Nephron progenitor cell (in vitro differentiated cells): Measurements from ENCODE around the gene ATP1A2.

Experiments used
- DNase-seq: peaks from one replicate; pipeline ENCODE4 v3.0.0; 2021
- H3K27ac Mint-ChIP-seq: 2 replicates; pipeline ENCODE4 v1.8.0; 2021; ENCODE audit warnings: mild to moderate bottlenecking, moderate library complexity, mixed read lengths
- H3K27me3 Mint-ChIP-seq: 2 replicates; pipeline ENCODE4 v1.8.0; 2021; ENCODE audit warnings: mild to moderate bottlenecking, low read depth, mixed read lengths; ENCODE audit not compliant: poor library complexity
- H3K36me3 Mint-ChIP-seq: 2 replicates; pipeline ENCODE4 v1.8.0; 2021; ENCODE audit warnings: low read depth, mixed read lengths
- H3K4me1 Mint-ChIP-seq: 2 replicates; pipeline ENCODE4 v1.8.0; 2021; ENCODE audit warnings: mixed read lengths
- H3K4me3 Mint-ChIP-seq: 2 replicates; pipeline ENCODE4 v1.8.0; 2021; ENCODE audit warnings: mild to moderate bottlenecking, moderate library complexity, mixed read lengths
- H3K9me3 Mint-ChIP-seq: 2 replicates; pipeline ENCODE4 v1.8.0; 2021; ENCODE audit warnings: mild to moderate bottlenecking, moderate library complexity, mixed read lengths
- TF ChIP-seq, protein P1 (sequence below): fragments of 200-600 bp; sonication (generic); IDR thresholded peaks from 2 replicates; pipeline ENCODE4 v1.5.0; 2021; ENCODE audit warnings: antibody characterized with exemption

Gene ATP1A2

DNA sequence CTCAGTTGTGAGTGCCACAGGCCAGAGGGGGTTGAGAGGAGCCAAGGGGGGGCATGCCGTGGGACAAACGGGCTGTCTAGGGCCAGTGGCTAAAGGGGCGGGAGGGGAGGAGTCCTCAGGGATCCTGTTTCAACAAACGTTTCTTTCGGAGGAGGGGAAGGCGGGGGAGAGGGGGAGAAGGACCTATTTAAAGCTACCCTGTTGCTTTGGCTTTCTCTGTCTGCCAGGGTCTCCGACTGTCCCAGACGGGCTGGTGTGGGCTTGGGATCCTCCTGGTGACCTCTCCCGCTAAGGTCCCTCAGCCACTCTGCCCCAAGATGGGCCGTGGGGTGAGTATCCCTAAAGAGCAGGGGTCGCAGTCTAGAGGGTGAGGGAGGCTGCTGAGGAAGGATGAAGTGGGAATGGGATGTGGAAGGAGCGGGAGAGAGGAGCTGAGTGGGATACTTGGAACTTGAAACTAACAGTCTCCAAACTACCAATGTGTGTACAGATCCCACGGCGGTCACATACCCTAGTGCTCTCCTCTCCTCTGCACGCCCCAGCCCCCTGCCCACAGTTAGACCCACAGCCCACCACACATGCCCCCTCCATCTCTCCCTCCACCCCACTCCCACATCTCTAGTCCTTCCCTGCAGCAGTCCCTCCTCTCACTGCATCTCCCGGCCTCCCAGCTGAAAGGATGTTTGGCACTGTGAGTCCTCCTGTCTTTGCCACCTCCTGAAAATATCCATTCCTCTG lies at the start of gene ATP1A2:
Gene ATP1A2 (plus strand): TSS at position 215 of the 738 bp plus-strand sequence. CDS start 103 bp downstream, at position 318.
- Mint-ChIP-seq H3K4me3 (peak within 1 kb of the TSS; percentile 82), H3K4me1 (peaks cover 83% of the 10 kb centered on the region), H3K36me3 (no peaks in the 10 kb centered on the region), H3K9me3 (no peaks in the 10 kb centered on the region), H3K27ac (peak within 1 kb of the TSS; percentile 50), H3K27me3 (peaks cover 13% of the 10 kb centered on the region)
- TF ChIP-seq, protein P1, sequence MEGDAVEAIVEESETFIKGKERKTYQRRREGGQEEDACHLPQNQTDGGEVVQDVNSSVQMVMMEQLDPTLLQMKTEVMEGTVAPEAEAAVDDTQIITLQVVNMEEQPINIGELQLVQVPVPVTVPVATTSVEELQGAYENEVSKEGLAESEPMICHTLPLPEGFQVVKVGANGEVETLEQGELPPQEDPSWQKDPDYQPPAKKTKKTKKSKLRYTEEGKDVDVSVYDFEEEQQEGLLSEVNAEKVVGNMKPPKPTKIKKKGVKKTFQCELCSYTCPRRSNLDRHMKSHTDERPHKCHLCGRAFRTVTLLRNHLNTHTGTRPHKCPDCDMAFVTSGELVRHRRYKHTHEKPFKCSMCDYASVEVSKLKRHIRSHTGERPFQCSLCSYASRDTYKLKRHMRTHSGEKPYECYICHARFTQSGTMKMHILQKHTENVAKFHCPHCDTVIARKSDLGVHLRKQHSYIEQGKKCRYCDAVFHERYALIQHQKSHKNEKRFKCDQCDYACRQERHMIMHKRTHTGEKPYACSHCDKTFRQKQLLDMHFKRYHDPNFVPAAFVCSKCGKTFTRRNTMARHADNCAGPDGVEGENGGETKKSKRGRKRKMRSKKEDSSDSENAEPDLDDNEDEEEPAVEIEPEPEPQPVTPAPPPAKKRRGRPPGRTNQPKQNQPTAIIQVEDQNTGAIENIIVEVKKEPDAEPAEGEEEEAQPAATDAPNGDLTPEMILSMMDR, result no peak
- peak; percentile 66 for DNase-seq

DNA sequence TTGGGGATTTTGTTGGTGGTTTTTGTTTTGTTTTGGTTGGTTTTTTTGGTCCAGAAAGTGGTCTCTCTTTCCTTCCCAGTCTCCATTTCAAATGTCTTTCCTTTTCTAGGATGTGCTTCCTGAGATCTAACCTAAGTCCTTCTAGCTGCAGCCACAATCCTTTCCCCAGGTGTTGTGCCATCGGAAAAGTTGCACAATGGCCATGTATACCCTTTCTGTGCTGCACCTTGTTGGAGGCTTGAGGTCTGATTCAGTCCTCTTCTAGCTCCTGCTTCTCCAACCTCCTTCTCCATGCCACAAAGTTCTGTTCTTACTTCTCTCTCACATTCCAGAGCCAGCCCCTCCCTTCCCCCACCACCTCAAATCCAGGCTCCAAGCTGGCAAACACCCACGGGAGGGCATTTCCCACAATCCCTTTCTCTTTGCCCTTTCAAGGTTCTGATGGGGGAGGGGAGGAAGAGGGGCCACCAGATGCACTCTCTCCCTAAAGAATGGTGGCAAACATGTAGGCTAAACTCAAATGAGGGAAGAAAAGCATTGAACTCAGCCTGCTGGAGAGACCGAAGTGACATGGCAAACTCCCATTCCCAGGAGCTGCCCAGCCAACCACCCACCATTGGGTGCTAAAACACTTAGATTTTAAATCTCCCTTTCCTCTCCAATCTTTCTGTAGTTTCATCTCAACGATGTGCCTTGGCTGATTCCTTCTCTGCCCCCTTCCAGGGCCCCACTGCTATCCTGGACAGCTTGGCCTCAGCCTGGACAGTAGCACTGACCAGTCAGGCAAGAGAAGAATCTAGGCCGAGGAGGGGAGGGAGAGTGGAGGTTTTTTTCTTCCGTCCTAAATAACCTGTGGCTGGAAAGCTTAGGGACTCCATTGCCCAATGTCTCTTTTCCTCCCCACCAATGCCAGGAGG lies 48.5 kb upstream of the ATP1A2 start:
- Mint-ChIP-seq H3K27me3 (peaks cover 51% of the 10 kb centered on the region), H3K4me3 (peak overlapping the region; percentile 39), H3K27ac (peak overlapping the region; percentile 8), H3K9me3 (no peaks in the 10 kb centered on the region), H3K36me3 (no peaks in the 10 kb centered on the region), H3K4me1 (peaks cover 41% of the 10 kb centered on the region)
- no peak for DNase-seq
- TF ChIP-seq, protein P1, result no peak

DNA sequence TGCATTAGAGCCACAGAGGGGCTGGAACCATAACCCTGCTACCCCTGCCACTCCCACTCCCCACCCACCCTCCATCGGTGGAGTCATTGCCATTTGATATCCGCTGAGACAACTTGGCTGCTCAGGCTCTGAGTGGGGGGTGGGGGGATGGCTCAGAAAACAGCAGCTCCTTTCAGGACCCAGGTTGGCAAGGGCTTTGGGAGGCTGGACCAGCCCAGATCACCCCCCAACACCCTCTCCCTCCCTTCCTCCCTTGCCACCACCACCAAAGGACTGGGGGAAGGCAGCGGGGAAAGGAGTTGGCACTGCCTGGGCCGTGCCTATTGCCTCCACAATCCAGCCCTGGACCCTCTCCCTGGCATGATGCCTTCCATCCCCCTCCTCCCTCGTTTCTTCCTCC lies 47.3 kb upstream of the ATP1A2 start:
- peaks cover 61% of the 10 kb centered on the region for H3K27me3 Mint-ChIP-seq
- DNase-seq, result no peak
- no peaks in the 10 kb centered on the region for H3K36me3 Mint-ChIP-seq
- H3K4me3 Mint-ChIP-seq, result peak overlapping the region; percentile 60
- H3K9me3 Mint-ChIP-seq, result no peaks in the 10 kb centered on the region
- peaks cover 41% of the 10 kb centered on the region for H3K4me1 Mint-ChIP-seq
- TF ChIP-seq, protein P1, result no peak
- H3K27ac Mint-ChIP-seq, result no peak overlapping the region

DNA sequence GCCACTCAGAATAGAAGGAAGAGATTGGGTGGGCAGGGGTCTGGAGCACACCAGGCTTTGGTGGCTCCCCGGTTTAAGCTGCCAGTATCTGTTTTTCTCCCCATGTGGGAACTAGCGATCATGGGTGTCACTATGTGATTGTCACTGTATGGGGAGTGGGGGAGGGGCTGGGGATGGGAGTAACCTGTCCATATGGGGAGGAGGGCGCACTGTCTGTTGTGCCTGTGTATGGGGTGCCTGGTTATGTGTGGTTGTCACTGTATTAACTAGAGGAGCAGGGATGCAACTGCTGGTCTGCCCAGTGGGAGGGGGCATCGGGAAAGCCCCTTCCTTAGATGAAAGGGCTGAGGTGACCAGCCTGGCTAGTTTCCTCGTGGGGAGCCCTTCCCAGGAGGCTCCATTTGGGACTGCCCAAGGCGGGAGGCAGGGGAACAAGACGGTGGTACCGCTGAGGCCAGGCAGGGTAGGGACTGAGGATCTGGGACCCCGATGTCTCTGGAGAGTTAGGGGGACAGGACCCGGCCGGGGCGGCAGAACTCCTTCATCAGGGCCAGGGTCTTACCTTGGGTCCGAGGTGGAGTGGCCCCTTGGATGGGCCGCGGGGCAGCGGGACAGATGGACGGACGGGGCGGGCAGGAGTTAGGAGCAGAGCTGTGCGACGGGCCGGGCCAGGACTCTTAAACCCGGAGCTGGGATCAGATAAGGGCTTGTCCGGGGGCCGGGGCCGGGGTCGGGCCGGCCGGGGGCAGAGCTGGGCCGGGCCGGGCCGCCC lies 45.9 kb upstream of the ATP1A2 start, which contains the start of gene KCNJ10:
Gene KCNJ10 (minus strand): TSS at position 701 of the 772 bp plus-strand sequence. CDS start 27,628 bp downstream, outside the sequence.
- H3K4me3 Mint-ChIP-seq, result peak within 1 kb of the TSS; percentile 90
- no peaks in the 10 kb centered on the region for H3K9me3 Mint-ChIP-seq
- H3K27ac Mint-ChIP-seq, result no peak within 1 kb of the TSS
- peaks cover 70% of the 10 kb centered on the region for H3K27me3 Mint-ChIP-seq
- TF ChIP-seq, protein P1, result no peak
- peaks cover 41% of the 10 kb centered on the region for H3K4me1 Mint-ChIP-seq
- H3K36me3 Mint-ChIP-seq, result no peaks in the 10 kb centered on the region
- no peak for DNase-seq

DNA sequence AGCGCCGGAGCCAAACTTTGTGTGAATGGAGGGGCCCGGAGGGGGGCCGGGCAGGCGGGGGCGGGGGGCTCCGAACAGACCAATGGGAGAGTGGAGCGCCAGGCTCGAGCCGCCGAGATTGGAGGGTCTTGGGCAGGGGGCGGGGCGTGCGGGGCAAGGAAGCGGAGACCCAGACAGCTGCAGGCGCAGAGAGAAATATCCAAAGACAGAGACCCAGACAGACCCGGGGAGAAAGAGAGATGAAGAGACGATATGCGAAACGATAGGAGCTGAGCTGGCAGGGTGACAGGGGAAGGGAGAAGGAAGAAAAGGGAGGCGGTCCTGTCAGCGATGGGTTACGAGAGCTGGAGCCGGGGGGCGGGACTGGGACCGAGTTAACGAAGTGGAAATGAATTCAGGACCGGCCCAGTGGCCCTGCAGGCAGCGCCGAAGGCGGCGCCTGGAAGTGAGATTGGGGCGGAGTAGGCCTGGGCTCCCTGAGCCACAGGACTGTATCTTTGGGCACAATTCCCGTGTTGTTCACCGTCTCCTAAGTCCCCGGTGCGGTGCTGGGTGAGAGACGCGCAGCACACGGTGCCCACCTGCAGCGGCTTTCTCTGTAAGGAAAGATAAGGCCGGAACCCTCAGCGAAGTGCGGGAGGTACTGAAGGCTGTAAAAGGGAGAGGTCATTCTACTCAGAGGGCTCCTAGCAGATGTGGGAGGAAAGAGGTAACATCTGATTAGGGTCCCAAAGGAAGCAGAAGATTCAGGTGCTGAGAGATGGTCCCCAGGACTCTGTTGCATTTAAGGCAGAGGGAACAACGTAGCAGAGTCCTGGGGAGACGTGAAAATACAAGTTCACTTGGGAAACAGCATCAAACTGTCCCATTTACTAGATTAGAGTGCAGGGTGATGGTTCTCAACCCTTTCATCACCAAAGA lies 45.1 kb upstream of the ATP1A2 start:
- Mint-ChIP-seq H3K36me3 (no peaks in the 10 kb centered on the region), H3K9me3 (no peaks in the 10 kb centered on the region), H3K27ac (no peak overlapping the region), H3K4me1 (peaks cover 40% of the 10 kb centered on the region), H3K4me3 (peak overlapping the region; percentile 90), H3K27me3 (peaks cover 78% of the 10 kb centered on the region)
- DNase-seq, result peak; percentile 94
- TF ChIP-seq, protein P1, result no peak
